Rectal smooth muscle tissue (tissue), 1 donor: ENCODE measurements around the gene CPNE7.

ENCODE experiments used
- H3K27ac ChIP-seq: one replicate; pipeline ENCODE4 v1.7.0; 2013; ENCODE audit warnings: low read depth, low read length, inconsistent platforms
- H3K27me3 ChIP-seq: one replicate; pipeline ENCODE4 v1.7.0; 2013; ENCODE audit warnings: low read length; ENCODE audit not compliant: control insufficient read depth, insufficient read depth
- H3K36me3 ChIP-seq: one replicate; pipeline ENCODE4 v1.7.0; 2013; ENCODE audit warnings: low read length; ENCODE audit not compliant: control insufficient read depth, insufficient read depth
- H3K4me1 ChIP-seq: one replicate; pipeline ENCODE4 v1.7.0; 2013; ENCODE audit warnings: low read length; ENCODE audit not compliant: control insufficient read depth, insufficient read depth
- H3K4me3 ChIP-seq: one replicate; pipeline ENCODE4 v1.7.0; 2013; ENCODE audit warnings: low read length
- H3K9ac ChIP-seq: one replicate; pipeline ENCODE4 v1.7.0; 2013; ENCODE audit warnings: low read length

CPNE7 gene

DNA sequence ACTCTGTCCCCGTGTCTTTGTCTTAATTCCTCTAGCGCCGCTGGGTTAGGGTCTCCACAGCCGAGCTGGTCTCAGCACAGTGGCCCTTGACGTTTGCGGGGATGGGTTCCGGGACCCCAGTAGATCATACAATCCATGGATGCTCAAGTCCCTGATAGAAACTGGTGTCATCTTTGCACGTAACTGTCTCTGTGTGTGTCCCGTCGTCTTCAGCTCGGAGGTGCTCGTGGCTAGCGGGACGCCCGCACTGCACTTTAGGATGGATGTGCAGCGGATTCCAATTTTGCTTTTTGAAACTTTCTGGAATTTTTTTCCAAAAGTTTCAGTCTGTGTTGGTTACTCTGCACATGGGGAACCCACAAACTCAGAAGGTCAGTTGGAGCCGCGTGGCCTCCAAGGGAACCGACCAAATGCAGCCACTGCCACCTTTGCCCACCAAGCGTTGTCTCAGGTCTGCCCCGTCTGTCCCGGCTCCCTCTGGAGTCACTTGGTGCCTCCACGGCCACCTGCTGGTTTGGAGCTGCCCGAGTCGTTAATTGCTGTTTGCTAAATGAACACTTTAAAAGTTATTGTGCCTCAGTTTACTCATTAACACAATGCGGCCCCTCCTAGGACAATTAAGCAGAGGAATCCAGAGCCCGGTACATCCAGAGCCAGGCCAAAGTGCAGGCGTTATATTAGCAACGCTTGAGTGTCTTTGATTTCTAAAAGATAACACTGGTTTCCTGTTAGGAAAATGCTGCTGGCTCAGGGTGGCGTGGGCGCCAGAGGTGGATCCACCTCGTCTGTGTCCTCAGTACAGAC lies 32.6 kb downstream of the CPNE7 start:
- Histone ChIP-seq H3K4me3 (no peak overlapping the region), H3K27ac (no peak overlapping the region), H3K27me3 (peaks cover 6% of the 10 kb centered on the region), H3K36me3 (no peaks in the 10 kb centered on the region), H3K9ac (no peak overlapping the region), H3K4me1 (no peaks in the 10 kb centered on the region)

DNA sequence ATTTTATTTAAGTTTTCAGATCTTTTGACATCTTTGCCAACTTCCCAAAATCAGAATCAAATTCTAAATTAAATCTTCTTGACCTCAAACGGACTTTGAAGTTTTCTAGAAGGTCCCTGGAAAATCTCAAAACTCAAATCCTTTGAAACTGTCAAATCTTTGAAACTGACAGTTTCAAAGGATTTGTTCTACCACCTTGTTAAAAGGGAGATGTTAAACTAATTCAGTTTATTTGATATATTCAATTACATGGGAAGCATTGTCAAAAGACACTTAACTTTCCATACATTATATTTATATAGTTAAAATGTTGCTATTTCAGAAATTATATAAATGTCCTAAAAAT lies 34.5 kb downstream of the CPNE7 start:
- H3K9ac ChIP-seq = no peak overlapping the region
- no peaks in the 10 kb centered on the region for H3K4me1 ChIP-seq
- H3K4me3 ChIP-seq = no peak overlapping the region
- H3K36me3 ChIP-seq = no peaks in the 10 kb centered on the region
- peaks cover 10% of the 10 kb centered on the region for H3K27me3 ChIP-seq
- H3K27ac ChIP-seq = no peak overlapping the region

DNA sequence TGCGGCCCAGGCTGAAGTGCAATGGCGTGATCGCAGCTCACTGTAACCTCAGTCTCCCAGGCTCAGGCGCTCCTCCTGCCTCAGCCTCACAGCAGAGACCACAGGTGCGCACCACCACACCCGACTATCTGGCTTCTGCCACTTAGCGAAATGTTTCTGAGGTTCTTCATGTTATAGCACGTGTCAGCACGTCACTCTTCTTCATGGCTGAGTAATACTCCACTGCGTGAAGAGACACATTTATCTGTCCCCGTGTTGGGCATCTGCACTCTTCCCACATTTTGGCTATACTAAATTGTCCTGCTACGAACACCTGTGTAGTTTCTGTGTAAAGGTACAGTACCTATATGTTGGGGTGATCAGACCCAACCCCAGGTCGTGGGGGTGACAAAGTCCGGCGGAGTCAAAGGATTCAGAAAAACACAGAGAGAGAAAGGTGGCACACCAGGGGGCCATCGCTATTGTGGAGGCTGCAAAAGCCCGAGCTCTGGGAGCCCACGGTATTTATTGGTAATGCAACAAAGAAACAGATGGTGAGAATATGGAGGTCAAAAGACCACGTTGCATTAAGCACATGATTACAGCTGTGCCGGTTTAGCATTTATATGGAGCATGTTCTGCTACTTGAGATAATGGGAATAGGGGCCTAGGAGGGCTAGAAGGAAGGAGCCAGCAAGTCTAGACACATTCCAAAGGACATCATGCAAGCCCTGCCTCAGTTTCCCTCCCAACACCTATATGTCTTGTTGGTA lies 37.0 kb downstream of the CPNE7 start:
- no peaks in the 10 kb centered on the region for H3K36me3 ChIP-seq
- no peaks in the 10 kb centered on the region for H3K4me1 ChIP-seq
- peaks cover 13% of the 10 kb centered on the region for H3K27me3 ChIP-seq
- H3K27ac ChIP-seq = no peak overlapping the region
- no peak overlapping the region for H3K4me3 ChIP-seq
- no peak overlapping the region for H3K9ac ChIP-seq

GRCh38 chr16:89613231-89613953 lies 37.8 kb downstream of the CPNE7 start, which contains the start of gene DPEP1:
DPEP1 (plus strand) TSS chr16:89613642; CDS start chr16:89630411, 16,769 bp downstream.
- H3K36me3 ChIP-seq = no peaks in the 10 kb centered on the region
- no peak within 1 kb of the TSS for H3K4me3 ChIP-seq
- no peak within 1 kb of the TSS for H3K27ac ChIP-seq
- peaks cover 13% of the 10 kb centered on the region for H3K27me3 ChIP-seq
- H3K4me1 ChIP-seq = no peaks in the 10 kb centered on the region
- H3K9ac ChIP-seq = no peak within 1 kb of the TSS

- Histone ChIP-seq H3K27me3 (peaks cover 13% of the 10 kb centered on the region), H3K36me3 (no peaks in the 10 kb centered on the region), H3K27ac (no peak overlapping the region), H3K4me3 (no peak overlapping the region), H3K4me1 (no peaks in the 10 kb centered on the region), H3K9ac (no peak overlapping the region)
Observed at GRCh38 chr16:89613954-89614459, 38.4 kb downstream of the CPNE7 start.

- Histone ChIP-seq H3K9ac (no peak overlapping the region), H3K27me3 (peaks cover 13% of the 10 kb centered on the region), H3K27ac (no peak overlapping the region), H3K36me3 (no peaks in the 10 kb centered on the region), H3K4me1 (no peaks in the 10 kb centered on the region), H3K4me3 (no peak overlapping the region)
Observed at GRCh38 chr16:89615176-89615575, 39.6 kb downstream of the CPNE7 start.

DNA sequence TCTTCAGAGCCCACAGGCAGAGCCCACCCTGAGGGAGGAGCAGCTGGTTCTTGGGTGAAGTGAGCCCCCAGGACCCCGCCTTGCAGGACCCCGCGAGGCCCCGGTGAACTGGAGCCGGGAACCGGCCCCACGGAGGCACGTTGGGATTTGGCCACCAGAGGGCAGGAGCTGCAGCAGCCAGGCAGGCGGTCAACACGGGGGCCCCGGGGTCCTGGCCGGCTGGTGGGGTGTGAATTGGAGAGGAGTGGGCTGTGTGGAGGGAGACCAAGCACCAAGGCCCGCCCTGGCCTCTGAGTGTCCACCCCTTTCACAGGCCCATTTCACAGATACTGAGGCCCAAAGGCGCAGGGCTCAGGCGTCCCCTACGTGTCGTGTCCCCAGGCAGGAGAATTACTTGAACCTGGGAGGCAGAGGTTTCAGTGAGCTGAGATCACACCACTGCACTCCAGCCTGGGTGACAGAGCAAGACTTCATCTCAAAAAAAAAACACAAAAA lies 40.1 kb downstream of the CPNE7 start:
- Histone ChIP-seq H3K27me3 (peaks cover 13% of the 10 kb centered on the region), H3K9ac (no peak overlapping the region), H3K27ac (no peak overlapping the region), H3K36me3 (no peaks in the 10 kb centered on the region), H3K4me1 (no peaks in the 10 kb centered on the region), H3K4me3 (no peak overlapping the region)

- H3K36me3 ChIP-seq = no peaks in the 10 kb centered on the region
- no peak overlapping the region for H3K4me3 ChIP-seq
- no peak overlapping the region for H3K27ac ChIP-seq
- no peak overlapping the region for H3K9ac ChIP-seq
- H3K27me3 ChIP-seq = peaks cover 13% of the 10 kb centered on the region
- H3K4me1 ChIP-seq = no peaks in the 10 kb centered on the region
Observed at GRCh38 chr16:89616623-89617022, 41.1 kb downstream of the CPNE7 start.

DNA sequence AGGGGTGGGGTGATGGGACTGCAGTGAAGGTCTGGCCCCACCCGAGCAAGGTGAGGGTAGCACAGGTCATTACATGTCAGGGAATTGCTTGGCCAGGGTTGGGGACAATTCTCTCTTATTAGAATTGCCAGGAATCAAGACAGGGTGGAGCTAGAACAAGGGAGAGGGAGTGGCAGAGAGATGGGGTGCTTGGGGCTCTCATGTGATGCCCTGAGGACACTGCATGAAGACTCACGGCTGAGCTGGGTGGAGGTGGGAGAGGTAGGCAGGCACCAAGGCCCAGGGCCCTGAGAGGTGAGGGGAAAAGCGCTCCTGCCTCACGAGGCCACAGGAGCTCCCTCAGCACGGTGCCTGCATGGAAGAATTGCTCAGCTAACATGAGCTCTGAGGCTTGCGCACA lies 41.5 kb downstream of the CPNE7 start:
- Histone ChIP-seq H3K36me3 (no peaks in the 10 kb centered on the region), H3K27ac (no peak overlapping the region), H3K9ac (no peak overlapping the region), H3K4me3 (no peak overlapping the region), H3K4me1 (no peaks in the 10 kb centered on the region), H3K27me3 (peaks cover 13% of the 10 kb centered on the region)

DNA sequence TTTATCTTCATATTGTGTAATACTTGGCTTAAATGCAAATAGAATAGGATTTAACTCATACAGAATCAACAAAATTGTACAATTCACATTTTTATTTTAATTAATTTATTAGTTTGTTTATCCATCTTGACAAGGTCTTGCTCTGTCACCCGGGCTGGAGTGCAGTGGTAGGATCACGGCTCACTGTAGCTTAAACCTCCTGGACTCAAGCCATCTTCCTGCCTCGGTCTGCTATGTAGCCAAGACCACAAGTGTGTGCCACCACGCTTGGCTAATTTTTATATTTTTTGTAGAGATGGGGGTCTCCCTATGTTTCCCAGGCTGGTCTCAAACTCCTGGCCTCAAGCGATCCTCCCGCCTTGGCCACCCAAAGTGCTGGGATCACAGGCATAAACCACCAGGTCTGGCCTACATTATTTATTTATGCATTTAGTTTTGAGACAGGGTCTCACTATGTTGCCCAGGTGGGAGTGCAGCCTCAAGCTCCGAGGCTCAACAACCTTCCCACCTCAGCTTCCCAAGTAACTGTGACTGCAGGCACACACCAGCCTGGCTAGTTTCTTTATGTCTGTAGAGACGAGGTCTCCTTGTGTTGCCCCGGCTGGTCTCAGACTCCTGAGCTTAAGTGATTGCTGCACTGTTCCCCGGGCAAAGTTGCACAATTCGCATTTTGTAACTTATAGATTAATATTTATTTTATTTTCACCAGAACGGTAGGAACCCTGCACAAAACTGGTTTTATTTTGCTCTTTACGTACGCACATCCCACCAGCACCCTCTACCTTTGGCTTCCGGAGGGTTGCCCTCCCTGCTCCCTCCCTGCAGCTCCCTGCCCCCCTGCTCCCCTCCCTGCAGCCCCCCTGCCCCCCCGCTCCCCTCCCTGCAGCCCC lies 42.8 kb downstream of the CPNE7 start:
- no peak overlapping the region for H3K4me3 ChIP-seq
- no peak overlapping the region for H3K9ac ChIP-seq
- no peaks in the 10 kb centered on the region for H3K36me3 ChIP-seq
- H3K27ac ChIP-seq = no peak overlapping the region
- H3K4me1 ChIP-seq = no peaks in the 10 kb centered on the region
- peaks cover 9% of the 10 kb centered on the region for H3K27me3 ChIP-seq

- Histone ChIP-seq H3K27me3 (peaks cover 6% of the 10 kb centered on the region), H3K4me1 (no peaks in the 10 kb centered on the region), H3K27ac (no peak overlapping the region), H3K36me3 (no peaks in the 10 kb centered on the region), H3K9ac (no peak overlapping the region), H3K4me3 (no peak overlapping the region)
Observed at GRCh38 chr16:89619840-89620239, 44.3 kb downstream of the CPNE7 start.
